GM18520 (cell line): ENCODE results near the gene NAA60.
"Not testable (repeated sequence)": the region's sequence is repeated elsewhere in the genome, so short reads cannot be mapped to it uniquely, and the experiment has no call there.

ENCODE experiments used
- ATAC-seq: cut with Tn5 transposase; IDR thresholded peaks from one replicate; pipeline ENCODE4 v1.9.1; 2021; ENCODE audit not compliant: unreplicated experiment

The NAA60 gene

DNA sequence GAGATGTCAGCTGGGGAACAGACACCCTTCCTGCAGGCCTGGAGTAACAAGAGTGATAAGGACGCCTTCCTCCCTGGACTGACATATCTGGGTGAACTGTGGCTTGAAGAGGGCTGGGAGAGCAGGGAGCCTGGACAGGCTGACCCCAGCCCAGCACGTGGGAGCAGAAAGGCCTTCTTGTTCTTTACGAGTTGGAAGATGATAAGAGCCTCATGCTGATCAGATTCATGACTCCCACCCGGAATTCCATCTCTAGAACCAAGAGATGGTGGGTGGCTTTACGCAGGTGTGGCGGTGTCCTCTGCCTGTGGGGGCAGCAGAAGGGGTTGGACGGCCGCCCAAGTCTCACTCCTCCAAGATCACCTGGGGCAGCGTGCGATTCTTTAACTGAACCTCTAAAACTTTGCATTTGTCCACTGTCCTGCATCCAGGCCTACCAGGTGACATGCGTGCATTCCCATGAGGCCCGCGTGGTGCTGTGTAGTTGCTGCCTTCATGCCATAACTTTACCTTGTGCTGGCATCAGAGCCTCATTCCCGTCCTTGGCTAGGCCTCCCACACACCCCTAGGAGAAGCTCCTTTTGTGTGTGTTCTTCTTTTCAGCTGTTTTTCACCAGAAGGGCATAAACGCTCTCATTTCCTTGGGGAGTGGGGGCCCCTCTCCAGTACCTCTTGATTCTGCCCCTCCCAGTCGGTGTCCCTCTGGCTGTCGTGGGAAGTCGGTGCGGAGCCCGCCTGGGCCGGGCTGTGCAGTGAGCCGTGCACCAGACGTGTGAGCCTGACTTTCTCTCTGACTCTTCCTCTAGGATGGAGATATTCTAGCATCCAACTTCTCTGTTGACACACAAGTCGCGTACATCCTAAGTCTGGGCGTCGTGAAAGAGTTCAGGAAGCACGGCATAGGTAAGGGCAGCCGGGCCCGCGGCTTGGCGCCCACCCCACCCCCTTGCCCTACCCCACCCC lies 38.5 kb downstream of the NAA60 start:
- no peak for ATAC-seq

DNA sequence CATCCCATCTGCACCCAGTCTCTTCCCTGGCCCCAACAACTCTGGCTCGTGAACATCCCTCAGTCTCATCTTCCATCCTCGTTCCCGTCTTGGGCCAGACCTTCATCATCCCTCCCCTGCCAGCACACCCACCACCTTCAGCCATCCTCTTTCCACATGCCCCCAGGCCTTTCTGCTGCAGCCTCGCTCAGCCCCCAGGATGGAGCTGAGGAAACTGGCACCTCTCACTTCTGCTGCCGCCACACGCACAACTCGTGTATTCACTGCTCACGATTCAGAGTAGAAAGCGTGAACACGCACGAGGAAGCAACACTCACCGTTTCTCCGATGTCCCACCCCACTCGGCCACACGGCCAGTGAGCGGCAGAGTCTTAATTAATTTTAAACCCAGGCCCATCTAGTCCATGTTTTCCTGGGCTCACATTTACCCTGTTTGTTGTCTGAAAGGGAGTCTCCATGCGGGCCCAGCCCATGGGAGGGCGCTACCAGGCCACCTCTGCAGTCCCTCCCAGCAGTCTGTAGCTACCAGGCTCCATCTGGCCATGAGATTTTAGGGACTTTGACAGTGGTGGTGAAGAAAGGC lies 39.3 kb downstream of the NAA60 start:
- no peak for ATAC-seq

DNA sequence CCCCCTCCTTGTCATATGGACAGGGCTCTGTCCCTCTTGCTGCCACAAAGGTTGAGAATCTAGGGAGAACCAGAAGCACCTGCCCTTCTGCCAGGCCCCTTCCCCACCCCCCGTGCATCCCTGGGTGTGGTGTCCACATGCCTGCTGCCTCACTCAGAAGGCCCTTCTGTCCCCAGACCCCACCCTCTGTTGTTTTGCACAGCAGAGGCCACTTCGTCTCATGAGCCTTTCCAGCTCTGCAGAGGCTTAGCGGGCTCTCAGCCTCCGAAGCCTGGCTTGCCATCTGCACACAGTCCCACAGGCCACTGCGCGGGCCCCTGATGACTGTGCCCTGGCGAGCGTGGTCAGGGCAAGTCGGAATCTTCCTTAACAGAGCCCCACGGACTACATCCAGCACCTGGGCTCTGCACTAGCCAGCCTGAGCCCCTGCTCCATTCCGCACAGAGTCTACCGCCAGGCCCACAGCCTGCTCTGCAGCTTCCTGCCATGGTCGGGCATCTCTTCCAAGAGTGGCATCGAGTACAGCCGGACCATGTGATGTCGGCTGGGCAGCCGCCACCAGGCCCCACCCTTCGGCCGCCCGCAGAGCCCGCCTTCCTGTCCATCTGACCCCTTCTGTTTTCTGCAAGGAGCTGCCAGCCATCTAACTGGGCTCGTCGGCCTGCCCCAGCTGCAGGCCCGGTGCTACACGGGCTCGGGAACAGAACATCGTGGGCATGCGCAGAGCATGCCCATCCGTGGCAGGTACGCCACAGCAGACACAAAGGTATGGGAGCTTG lies 41.0 kb downstream of the NAA60 start:
- ATAC-seq: no peak

DNA sequence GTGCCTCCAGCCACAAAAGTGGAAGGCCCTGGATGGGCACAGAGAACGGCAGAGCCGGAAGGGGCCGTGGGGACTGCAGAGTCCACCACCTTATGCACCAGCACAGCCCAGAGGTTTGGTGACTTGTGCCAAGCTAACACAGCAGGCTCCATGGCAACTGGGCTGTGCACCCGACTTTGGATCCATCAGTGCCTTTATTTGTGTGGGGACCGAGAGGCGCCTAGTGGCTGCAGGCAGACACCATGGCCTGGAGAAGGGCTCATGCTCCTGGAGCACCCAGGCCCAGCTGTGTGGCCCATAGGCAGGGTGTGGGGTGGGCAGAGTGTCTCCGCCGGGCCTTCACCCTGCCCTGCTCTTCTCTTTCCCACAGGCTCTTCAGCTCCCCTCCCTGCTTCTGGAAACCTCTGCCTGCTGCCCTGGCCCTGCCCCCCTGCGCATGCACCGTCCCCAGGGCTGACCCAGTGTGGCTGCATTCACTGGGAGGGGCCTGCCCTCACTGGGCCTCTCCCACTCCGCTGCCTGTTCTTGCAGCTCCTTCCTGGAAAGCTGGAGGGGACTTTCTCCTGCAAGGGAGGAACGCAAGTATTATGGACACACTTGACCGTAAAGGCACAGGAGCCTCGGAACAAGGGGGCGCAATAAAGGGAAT lies 41.7 kb downstream of the NAA60 start:
- ATAC-seq: no peak

DNA sequence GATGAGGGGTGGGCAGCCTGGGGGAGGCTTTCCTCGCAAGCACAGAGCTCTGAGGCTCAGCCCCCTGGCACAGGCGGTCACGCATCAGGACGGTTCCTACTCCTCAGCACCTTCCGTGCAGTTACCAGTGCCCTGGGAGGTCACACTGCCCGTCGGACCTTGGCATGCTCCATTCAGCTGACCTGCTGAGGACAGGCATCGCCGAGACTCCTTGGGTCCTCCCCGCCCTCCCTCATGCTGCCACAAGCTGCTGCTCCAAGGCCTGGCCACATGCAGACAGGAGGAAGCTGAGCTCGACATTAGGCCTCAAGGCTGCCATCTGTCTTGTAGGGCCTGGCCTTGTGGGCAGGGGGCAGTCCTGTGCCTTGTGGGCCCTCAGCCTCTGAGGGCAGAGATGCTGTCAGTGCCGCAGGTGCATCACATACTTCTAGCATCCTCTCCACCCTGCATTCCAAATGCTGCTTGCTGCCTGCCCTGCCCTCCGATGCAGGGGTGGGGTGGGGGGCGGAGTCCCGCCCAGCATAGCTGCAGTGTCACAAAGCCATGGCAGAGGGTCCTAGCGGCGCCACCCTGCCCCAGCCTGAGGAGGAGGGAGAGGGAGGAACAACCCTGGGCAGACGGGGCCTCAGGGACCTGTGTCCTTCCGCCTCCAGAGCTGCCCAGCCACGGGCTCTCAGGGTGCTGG lies 42.5 kb downstream of the NAA60 start:
- no peak for ATAC-seq

DNA sequence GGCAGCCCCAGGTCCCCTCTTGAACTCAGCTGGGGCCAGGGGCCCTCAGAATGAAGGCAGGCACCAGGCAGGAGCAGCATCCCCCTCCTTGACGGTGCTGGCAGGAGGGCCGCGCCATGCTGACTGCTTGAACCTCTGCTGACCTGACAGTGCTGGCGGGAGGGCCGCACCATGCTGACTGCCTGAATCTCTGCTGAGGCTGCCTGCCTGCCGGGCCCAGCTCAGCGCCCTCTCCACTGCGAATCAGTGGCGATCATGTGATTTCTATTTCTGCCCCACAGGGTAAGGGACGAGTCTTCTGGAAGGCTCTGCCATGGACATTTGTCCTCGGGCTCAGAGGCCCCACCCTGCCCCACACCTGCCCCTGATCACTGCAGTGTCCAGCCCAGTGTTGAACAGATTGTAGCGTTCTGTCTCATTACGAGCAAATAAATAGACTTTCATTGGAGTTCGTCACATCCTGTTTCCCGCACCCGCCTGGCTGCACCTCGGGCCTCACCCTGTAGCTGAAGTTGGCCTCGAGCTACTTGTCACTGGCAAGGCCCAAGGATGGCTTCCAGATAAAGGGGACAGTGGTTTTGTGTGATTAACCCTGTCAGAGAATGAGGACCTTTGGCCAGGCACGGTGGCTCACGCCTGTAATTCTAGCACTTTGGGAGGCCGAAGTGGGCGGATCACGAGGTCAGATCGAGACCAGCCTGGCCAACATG lies 43.2 kb downstream of the NAA60 start:
- no peak for ATAC-seq

DNA sequence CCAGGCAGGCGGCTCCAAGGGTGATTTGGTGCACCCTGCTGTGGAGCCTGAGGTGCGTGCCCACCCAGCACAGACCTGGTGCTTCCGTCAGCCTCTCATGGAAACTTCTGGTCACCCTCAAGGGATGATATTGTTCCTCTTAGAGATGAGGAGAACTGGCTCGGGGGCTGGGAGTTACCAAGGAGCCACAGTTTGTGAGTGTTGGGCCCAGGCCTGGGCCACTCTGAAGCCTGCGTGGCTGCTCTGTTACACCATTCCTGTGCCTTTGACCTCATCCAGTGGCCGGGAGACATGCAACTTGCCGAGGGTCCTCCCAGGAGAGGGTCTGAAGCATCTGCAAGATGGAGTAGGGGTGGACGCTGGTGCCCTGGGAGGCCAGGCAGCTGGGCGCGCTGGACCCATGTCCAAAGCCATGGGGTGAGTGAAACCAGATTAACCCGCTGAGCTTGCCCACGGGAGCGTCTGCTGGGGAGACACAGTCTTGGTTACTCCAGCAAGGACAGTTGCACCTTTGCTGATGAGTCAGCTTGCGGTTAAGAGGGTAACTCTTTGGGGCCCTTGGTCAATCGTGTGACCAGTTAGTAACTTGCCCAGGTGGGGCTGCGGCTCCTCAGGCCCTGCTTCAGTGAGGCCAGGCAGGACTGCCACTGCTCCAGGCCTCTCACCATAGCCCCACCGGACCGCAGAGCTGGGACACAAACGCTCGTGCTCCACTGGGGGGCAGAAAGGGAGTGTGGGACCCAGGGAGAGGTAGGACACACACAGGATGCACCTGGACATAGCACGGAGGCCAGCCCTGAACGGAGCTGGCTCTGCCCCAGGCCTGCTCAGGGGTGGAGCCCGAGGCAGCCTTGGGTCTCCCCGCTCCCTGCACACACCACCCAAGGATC lies 44.3 kb downstream of the NAA60 start:
- no peak for ATAC-seq

DNA sequence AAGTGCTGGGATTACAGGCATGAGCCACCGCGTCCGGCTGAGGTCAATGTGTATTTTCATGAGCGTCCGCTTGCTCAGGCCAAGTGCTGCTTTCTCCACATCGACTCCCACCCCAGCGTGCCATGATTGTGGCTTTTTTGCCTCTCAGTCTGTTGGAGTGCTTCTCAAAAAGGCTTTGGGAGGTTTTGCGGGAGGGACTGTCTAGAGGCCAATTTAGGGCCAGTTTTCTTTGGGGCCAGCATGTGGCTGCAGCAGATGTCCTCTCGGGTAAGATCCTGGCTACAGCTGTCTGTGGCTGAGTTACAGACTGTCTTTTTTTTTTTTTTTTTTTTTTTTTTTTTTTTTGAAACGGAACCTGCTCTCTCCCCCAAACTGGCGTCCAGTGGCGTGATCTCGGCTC lies 45.3 kb downstream of the NAA60 start:
- ATAC-seq: no peak

DNA sequence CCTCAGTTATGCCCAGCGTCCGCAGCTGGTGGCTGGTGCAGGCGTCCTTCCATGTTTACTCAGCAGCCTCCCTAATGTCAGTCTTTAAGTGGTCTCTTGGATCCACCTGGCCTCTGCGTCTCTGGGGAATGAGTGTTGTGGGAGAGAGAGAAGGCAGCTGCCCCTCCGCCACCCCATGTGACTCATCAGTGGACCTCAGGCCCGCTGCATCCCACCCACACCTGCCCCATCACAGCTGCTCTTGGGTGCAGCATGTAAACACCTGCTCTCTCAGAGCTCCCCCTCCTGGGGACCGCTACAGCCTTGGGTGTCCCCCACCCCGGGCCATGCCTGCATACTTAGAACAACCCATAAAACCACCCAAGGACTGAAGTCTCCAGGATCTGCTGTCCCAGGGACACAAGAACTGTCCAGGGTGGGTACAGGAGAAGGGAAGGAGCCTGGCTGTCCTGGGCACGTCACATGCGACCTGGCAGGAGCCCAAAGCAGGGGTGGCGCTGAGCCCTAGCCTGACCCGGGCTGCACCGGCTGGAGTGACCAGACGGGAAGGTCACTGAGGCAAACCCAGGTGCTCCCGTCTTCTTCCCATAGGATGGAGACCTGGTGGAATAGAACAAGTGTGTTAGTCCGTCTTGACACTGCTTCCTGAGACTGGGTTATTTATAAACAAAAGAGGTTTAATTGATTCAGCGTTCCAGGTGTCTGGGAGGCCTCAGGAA lies 47.6 kb downstream of the NAA60 start:
- ATAC-seq: no peak

DNA sequence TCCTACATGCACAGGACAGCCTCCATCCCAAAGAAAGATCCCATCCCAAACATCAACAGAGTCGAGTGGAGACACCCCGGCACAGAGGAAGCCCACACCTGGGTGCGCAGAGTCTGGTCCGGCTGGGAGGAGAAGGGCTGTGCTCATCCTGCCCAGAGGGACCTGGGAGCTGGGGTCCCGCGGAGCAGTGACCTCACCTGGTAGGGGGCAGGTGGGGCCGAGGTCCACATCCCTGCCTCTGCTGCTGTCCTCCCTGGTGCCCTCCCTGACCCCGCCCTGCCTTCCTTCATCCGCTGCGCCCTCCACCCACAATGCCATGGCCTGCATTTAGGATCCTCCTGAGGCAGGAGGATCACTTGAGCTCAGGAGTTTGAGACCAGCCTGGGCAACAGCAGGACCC lies 48.9 kb downstream of the NAA60 start:
- ATAC-seq: no peak

DNA sequence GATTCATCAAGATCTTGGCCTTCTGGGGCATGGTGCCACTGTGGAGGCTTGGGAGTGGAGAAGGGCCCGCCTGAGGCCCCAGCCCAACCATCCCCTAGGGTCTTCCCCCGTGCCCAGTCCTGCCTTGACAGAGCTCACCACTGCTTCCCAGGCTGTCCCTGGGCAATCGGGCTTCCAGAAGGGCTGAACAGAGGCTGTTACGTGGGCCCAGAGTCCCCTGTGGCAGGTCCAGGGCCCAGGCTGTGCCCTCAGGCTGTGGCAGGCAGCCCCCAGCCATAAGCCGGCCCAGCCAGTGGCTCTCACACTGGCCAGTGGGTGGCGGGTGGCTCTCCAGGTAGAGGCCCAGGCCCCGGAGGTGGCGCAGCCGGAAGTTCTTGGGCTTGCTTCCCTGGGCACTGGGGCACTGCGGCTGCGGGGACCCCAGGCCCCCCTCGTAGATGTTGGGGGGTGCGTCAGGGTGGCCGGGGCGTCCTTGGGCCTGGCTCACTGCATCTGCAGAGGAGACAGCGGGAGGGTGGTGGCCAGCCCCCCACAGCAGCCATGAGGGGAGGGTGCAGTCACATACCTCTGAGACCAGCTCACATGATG lies 51.0 kb downstream of the NAA60 start:
- no peak for ATAC-seq

DNA sequence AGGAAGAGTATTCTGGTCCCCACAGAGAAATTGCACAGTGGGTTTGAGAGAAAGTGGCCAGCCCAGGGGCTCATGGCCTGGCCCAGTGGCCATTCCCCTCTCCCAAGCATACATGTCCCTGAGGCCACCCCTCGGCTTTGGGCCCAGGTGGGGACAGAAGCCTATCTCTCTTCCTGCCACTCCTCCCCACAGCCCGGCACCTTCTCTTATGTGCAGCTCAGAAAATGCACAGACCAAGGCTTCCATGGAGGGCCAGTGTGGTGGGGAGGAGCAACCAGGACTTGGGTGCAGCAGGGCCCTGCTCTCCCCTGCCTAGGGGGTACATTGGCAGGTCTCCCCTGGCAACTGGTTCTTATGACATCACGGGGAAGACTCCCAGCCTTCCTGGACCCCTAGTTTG lies 51.7 kb downstream of the NAA60 start, which contains the start of gene C16orf90:
Gene C16orf90 (minus strand): TSS at position 314 of the 400 bp plus-strand sequence. CDS start 68 bp downstream, at position 246.
- no peak for ATAC-seq

DNA sequence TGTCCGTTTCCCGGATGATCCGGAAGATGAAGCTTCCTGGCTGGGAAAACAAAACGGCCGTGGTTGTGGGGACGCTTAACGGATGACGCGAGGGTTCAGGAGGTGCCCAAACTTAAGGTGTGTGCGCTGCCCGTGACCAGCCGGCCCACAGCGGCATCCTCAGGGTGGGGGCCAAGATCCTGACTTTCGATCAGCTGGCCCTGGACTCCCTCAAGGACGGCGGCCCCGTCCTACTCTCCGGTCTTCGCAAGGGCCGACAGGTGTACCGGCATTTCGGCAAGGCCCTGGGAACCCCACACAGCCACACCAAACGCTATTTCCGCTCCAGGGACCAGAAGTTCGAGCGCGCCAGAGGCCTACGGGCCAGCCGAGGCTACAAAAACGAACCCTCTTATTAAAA lies 52.9 kb downstream of the NAA60 start:
- no peak for ATAC-seq

DNA sequence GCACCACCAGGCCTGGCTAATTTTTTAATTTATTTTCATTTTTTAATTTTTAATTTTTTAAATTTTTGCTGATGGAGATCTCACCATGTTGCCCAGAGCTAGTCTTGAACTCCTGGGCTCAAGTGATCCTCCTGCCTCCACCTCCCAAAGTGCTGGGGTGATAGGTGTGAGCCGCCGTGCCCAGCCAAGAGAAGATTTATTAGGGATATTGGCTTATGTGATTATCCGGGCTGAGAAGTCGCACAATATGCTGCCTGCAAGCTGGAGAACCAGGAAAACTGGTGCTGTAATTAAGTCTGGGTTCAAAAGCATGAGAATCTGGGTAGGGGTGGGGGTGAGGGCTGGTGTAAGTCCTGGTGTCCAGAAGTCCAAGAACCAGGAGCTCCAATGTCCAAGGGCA lies 54.3 kb downstream of the NAA60 start:
- ATAC-seq: no peak

DNA sequence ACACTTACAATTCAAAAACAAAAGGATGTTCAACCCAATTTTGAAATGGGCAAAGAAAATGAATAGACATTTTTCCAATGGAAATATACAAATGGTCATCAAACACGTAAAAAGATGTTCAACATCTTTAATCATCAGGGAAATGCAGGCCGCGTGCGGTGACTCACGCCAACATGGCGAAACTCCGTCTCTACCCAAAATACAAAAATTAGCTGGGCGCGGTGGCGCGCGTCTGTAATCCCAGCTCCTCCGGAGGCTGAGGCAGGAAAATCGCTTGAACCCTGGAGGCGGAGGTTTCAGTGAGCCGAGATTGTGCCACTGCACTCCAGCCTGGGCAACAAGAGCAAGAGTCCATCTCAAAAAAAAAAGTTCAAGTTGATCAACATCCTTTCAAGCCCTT lies 55.5 kb downstream of the NAA60 start:
- no peak for ATAC-seq

DNA sequence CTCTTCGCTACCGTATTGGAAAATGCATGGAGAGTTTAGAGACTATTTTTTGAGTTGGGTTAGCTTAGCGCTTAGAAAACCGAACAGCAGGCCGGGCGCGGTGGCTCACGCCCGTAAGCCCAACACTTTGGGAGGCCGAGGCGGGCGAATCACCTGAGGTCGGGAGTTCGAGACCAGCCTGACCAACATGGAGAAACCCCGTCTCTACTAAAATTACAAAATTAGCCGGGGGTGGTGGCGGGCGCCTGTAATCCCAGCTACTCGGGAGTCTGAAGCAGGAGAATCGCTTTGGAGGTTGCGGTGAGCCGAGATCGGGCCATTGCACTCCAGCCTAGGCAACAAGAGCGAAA lies 57.9 kb downstream of the NAA60 start:
- not testable (repeated sequence) for ATAC-seq

DNA sequence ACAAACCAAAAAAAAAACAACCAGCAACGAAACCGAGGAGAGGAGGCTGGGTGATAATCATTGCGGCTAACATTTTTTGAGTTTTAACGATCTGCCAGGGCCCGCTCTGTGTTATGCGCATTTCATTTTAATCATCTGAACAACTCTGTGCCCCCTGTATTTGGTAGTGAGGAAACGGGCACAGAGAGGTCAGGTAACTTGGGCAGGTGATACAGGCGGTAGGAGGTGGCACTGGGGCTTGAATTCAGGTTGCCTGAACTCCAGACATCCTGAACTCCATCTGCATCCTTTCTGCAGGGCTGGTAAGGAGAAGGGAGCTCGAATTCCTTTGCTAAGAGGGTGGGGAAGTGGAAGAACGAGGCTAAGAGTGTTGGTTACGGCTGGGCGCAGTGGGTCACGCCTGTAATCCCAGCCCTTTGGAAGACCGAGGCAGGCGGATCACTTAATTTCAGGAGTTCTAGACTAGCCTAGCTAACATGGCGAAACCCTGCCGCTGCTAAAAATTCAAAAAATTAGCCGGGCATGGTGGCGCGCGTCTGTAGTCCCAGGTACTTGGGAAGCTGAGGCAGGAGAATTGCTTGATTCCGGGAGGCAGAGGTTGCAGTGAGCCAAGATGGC lies 58.4 kb downstream of the NAA60 start:
- no peak for ATAC-seq

DNA sequence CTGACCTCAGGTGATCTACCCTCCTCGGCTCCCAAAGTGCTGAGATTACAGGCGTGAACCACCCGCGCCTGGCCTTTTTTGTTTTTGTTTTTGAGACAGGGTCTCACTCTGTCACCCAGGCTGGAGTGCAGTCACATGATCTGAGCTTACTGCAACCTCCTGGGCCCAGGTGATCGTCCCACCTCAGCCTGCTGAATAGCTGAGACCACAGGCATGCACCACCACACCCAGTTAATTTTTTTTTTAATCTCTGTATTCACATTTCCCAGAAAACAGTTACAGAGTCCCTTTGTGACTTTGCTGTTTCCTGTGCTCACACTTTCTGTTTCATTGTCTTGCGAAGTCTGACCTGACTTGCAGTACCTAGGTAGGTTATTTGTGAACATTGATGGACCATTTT lies 60.0 kb downstream of the NAA60 start:
- no peak for ATAC-seq
